Neuronal stem cell (in vitro differentiated cells): Measurements from ENCODE around the gene MAPK14.

Experiments used
- DNase-seq: peaks from one replicate; pipeline ENCODE4 v3.0.0-alpha.2; 2013; ENCODE audit warnings: low spot score
- H2AFZ ChIP-seq: one replicate; pipeline ENCODE4 v1.6.1; 2013; ENCODE audit warnings: mild to moderate bottlenecking, low read length, inconsistent platforms
- H2AK5ac ChIP-seq: 2 replicates; pipeline ENCODE4 v1.6.1; 2013; ENCODE audit warnings: low read depth, mild to moderate bottlenecking, inconsistent platforms, low read length, moderate library complexity, mixed read lengths
- H2BK120ac ChIP-seq: 2 replicates; pipeline ENCODE4 v1.6.1; 2013; ENCODE audit warnings: low read depth, mild to moderate bottlenecking, inconsistent platforms, low read length, moderate library complexity, mixed read lengths
- H2BK12ac ChIP-seq: one replicate; pipeline ENCODE4 v1.6.1; 2013; ENCODE audit warnings: low read length, inconsistent platforms
- H2BK15ac ChIP-seq: 2 replicates; pipeline ENCODE4 v1.6.1; 2013; ENCODE audit warnings: mild to moderate bottlenecking, low read length, inconsistent platforms, mixed read lengths
- H2BK5ac ChIP-seq: one replicate; pipeline ENCODE4 v1.6.1; 2013; ENCODE audit warnings: inconsistent platforms, mild to moderate bottlenecking, low read length, moderate library complexity
- H3K14ac ChIP-seq: one replicate; pipeline ENCODE4 v1.6.1; 2013; ENCODE audit warnings: low read length, inconsistent platforms
- H3K18ac ChIP-seq: 2 replicates; pipeline ENCODE4 v1.6.1; 2013; ENCODE audit warnings: low read length, inconsistent platforms
- H3K23ac ChIP-seq: 2 replicates; pipeline ENCODE4 v1.6.1; 2013; ENCODE audit warnings: low read depth, mild to moderate bottlenecking, mixed read lengths, low read length, inconsistent platforms; ENCODE audit not compliant: poor library complexity
- H3K27ac ChIP-seq: replicated peaks from 3 replicates; pipeline ENCODE4 v1.5.1; 2013; ENCODE audit warnings: low read length, inconsistent platforms
- H3K27me3 ChIP-seq, 3 experiments: 2 replicates each; pipeline ENCODE4 v1.6.1; 2013; ENCODE audit warnings: low read length in 3 of 3, mild to moderate bottlenecking in 2 of 3, inconsistent platforms in 1 of 3, low read depth in 1 of 3, mixed read lengths in 1 of 3, moderate library complexity in 1 of 3; ENCODE audit not compliant: control insufficient read depth in 3 of 3, insufficient read depth in 3 of 3
- H3K36me3 ChIP-seq, 2 donors: replicated peaks in 1 of 2; 2 replicates each; pipeline ENCODE4 v1.6.1; 2013; ENCODE audit warnings: low read length in 2 of 2; ENCODE audit not compliant: control insufficient read depth in 2 of 2, insufficient read depth in 2 of 2
- H3K4ac ChIP-seq: 2 replicates; pipeline ENCODE4 v1.6.1; 2013; ENCODE audit warnings: inconsistent platforms, mild to moderate bottlenecking, low read length, moderate library complexity
- H3K4me1 ChIP-seq, 2 donors: 1 replicate in 1 of 2; 2 replicates in 1 of 2; pipeline ENCODE4 v1.6.1; 2013; ENCODE audit warnings: low read length in 2 of 2, low read depth in 1 of 2; ENCODE audit not compliant: control insufficient read depth in 2 of 2, insufficient read depth in 1 of 2
- H3K4me2 ChIP-seq: one replicate; pipeline ENCODE4 v1.6.1; 2013; ENCODE audit warnings: mild to moderate bottlenecking, low read length, inconsistent platforms; ENCODE audit not compliant: insufficient read depth, poor library complexity, severe bottlenecking
- H3K4me3 ChIP-seq, 2 donors: 2 replicates each; pipeline ENCODE4 v1.5.1; 2013; ENCODE audit warnings: low read length in 2 of 2, mild to moderate bottlenecking in 2 of 2, inconsistent platforms in 1 of 2, moderate library complexity in 1 of 2
- H3K79me1 ChIP-seq: one replicate; pipeline ENCODE4 v1.6.1; 2013; ENCODE audit warnings: low read depth, mild to moderate bottlenecking, inconsistent platforms, low read length, moderate library complexity
- H3K9ac ChIP-seq: one replicate; pipeline ENCODE4 v1.6.1; 2013; ENCODE audit warnings: mild to moderate bottlenecking, low read depth, low read length, inconsistent platforms; ENCODE audit not compliant: poor library complexity
- H3K9me3 ChIP-seq, 2 donors: replicated peaks in 1 of 2; 2 replicates each; pipeline versions ENCODE3 to v1.6.1; 2013; ENCODE audit warnings: low read length in 2 of 2, mild to moderate bottlenecking in 2 of 2, inconsistent platforms in 1 of 2, low read depth in 1 of 2, mixed read lengths in 1 of 2, moderate library complexity in 1 of 2; ENCODE audit not compliant: control insufficient read depth in 2 of 2, insufficient read depth in 1 of 2
- H4K8ac ChIP-seq: one replicate; pipeline ENCODE4 v1.6.1; 2013; ENCODE audit warnings: low read depth, mild to moderate bottlenecking, inconsistent platforms, low read length, moderate library complexity
- H4K91ac ChIP-seq: one replicate; pipeline ENCODE4 v1.6.1; 2013; ENCODE audit warnings: low read length, low read depth, mild to moderate bottlenecking, inconsistent platforms; ENCODE audit not compliant: poor library complexity
- WGBS, 2 donors: extraction: QIAGEN DNeasy Blood & Tissue Kit; methylation state at CpG; one replicate each; pipeline ENCODE4 v1.1.7; 2013; ENCODE audit warnings: missing lambda C conversion rate in 2 of 2, mixed read lengths in 1 of 2; ENCODE audit not compliant: insufficient read length in 2 of 2, insufficient replicate concordance in 1 of 2; ENCODE audit errors: extremely low coverage in 2 of 2; 5-methylcytosine and 5-hydroxymethylcytosine counted together

Gene MAPK14

GRCh38 chr6:36089048-36089447 is 61.4 kb downstream of the MAPK14 start:
- no CpG with 5 or more reads among the region's 5 CpGs for WGBS, 2 donors
- Histone ChIP-seq H3K14ac (no peak overlapping the region), H2BK120ac (no peak overlapping the region), H3K18ac (no peak overlapping the region), H2AFZ (no peak overlapping the region), H3K79me1 (no peaks in the 10 kb centered on the region), H3K9ac (no peak overlapping the region), H3K27ac (no peak overlapping the region), H3K4me3 (no peak overlapping the region), H3K4ac (no peak overlapping the region), H3K4me1 (no peaks in the 10 kb centered on the region), H2BK5ac (no peak overlapping the region), H2BK15ac (no peak overlapping the region), H3K36me3 (peaks cover 6 to 25% of the 10 kb centered on the region in 2 donors), H4K8ac (no peak overlapping the region), H3K23ac (no peak overlapping the region), H2AK5ac (no peak overlapping the region), H3K9me3 (peaks cover 0 to 10% of the 10 kb centered on the region in 2 donors), H3K4me2 (no peak overlapping the region), H4K91ac (no peak overlapping the region), H2BK12ac (no peak overlapping the region), H3K27me3 (no peaks in the 10 kb centered on the region)
- DNase-seq, result no peak

DNA sequence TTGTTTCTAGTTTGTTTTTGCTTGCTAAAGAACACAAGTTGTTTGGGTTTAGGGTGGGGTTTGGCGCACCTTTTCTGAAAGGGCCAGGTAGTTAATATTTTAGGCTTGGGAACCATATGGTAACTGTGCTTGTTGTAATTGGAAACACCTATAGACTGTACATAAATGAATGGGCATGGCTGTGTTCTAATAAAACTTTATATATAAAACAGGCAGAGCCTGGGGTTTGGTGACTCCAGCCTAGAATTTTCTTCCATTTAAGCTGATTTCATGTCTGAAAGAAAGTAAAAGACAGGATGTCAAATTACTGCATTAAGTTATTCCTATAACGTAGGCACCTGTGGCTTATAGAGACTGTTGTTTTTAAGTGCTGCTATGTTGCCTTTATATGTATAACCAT is 66.6 kb downstream of the MAPK14 start:
- H2BK5ac ChIP-seq, result no peak overlapping the region
- H3K4ac ChIP-seq, result no peak overlapping the region
- no peak overlapping the region for H4K8ac ChIP-seq
- no peak overlapping the region for H3K14ac ChIP-seq
- H4K91ac ChIP-seq, result no peak overlapping the region
- H3K4me2 ChIP-seq, result no peak overlapping the region
- no peak overlapping the region for H2AK5ac ChIP-seq
- H3K4me3 ChIP-seq, result no peak overlapping the region
- H3K27me3 ChIP-seq, result no peaks in the 10 kb centered on the region
- no peak overlapping the region for H3K9ac ChIP-seq
- H3K27ac ChIP-seq, result no peak overlapping the region
- H3K9me3 ChIP-seq, result no peaks in the 10 kb centered on the region
- H3K36me3 ChIP-seq, result peaks cover 4 to 19% of the 10 kb centered on the region in 2 donors
- H2AFZ ChIP-seq, result no peak overlapping the region
- no peak overlapping the region for H2BK15ac ChIP-seq
- H2BK12ac ChIP-seq, result no peak overlapping the region
- H3K23ac ChIP-seq, result no peak overlapping the region
- no peak overlapping the region for H3K18ac ChIP-seq
- no CpG with 5 or more reads among the region's 2 CpGs for WGBS, 2 donors
- no peak for DNase-seq
- H3K4me1 ChIP-seq, result no peaks in the 10 kb centered on the region
- no peaks in the 10 kb centered on the region for H3K79me1 ChIP-seq
- no peak overlapping the region for H2BK120ac ChIP-seq

DNA sequence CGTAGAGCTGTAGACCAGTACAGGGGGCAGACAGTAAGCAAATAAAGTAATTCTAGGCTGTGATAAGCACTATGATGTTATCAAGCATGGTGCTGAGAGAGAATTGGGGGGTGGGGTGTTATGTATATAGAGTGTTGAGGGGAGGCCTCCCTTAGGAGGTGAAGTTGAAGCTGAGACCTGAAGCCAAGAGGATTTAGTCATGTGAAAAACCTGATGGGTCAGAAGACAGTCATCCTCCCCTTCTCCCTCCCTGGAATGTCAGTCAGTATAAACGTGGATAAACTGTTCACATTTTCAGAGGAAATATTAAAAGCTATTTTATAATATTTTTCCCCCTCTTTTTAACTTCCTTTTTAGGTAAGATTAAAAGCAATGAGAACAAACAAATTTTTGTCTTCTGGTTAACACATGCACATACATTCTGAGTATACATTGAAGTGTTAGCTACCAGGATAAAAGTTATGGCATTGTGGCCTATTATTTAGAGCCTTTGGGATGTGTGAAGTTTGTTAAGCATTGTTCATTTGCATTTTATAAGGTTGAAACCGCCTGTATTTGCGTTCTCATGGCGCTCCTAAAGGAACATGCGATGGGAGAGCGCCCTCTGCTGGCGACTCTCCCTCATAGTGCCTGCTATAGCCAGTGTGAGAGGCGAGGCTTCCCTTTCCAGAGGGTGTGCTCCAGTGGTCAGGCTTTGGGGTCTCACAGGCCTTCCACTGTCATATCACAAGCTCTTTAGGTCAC is 67.3 kb downstream of the MAPK14 start:
- no peak overlapping the region for H3K18ac ChIP-seq
- H2AFZ ChIP-seq, result no peak overlapping the region
- H4K8ac ChIP-seq, result no peak overlapping the region
- H2BK12ac ChIP-seq, result no peak overlapping the region
- no peaks in the 10 kb centered on the region for H3K79me1 ChIP-seq
- H3K23ac ChIP-seq, result no peak overlapping the region
- no peak overlapping the region for H2BK15ac ChIP-seq
- H3K27ac ChIP-seq, result no peak overlapping the region
- H3K36me3 ChIP-seq, result peaks cover 4 to 19% of the 10 kb centered on the region in 2 donors
- no peak overlapping the region for H2BK120ac ChIP-seq
- no peak overlapping the region for H3K4me3 ChIP-seq
- no peak overlapping the region for H2AK5ac ChIP-seq
- H3K14ac ChIP-seq, result no peak overlapping the region
- no peak overlapping the region for H3K9ac ChIP-seq
- no peaks in the 10 kb centered on the region for H3K4me1 ChIP-seq
- no peak overlapping the region for H3K4me2 ChIP-seq
- H2BK5ac ChIP-seq, result no peak overlapping the region
- H3K9me3 ChIP-seq, result no peaks in the 10 kb centered on the region
- DNase-seq, result peak; percentile 77
- no peak overlapping the region for H4K91ac ChIP-seq
- WGBS, 2 donors, result no CpG with 5 or more reads among the region's 9 CpGs
- no peaks in the 10 kb centered on the region for H3K27me3 ChIP-seq
- H3K4ac ChIP-seq, result no peak overlapping the region

GRCh38 chr6:36095497-36096391 is 68.1 kb downstream of the MAPK14 start:
- Histone ChIP-seq H4K8ac (no peak overlapping the region), H3K27ac (no peak overlapping the region), H3K4me3 (no peak overlapping the region), H3K14ac (no peak overlapping the region), H3K4me1 (no peaks in the 10 kb centered on the region), H3K23ac (no peak overlapping the region), H2BK120ac (no peak overlapping the region), H2BK5ac (no peak overlapping the region), H3K79me1 (no peaks in the 10 kb centered on the region), H2AK5ac (no peak overlapping the region), H3K36me3 (peaks cover 4 to 19% of the 10 kb centered on the region in 2 donors), H2AFZ (no peak overlapping the region), H4K91ac (no peak overlapping the region), H3K4ac (no peak overlapping the region), H3K9me3 (no peaks in the 10 kb centered on the region), H3K9ac (no peak overlapping the region), H2BK15ac (no peak overlapping the region), H3K18ac (no peak overlapping the region), H3K27me3 (no peaks in the 10 kb centered on the region), H2BK12ac (no peak overlapping the region), H3K4me2 (no peak overlapping the region)
- WGBS, 2 donors, result no CpG with 5 or more reads among the region's 8 CpGs
- no peak for DNase-seq
